Heart right ventricle (tissue), 16 donors: ENCODE results near the gene NUP98. TPM values are rescaled to one million over a fixed set of nuclear protein-coding genes. Genes with fewer than 3 reads are reported as not detected.

Source experiments
- ATAC-seq, 8 donors: fragments of 200-7000 bp; cut with Tn5 transposase; one replicate each; pipeline ENCODE4 v1.9.1; 2020; ENCODE audit warnings: mild to moderate bottlenecking in 8 of 8, moderate library complexity in 8 of 8, moderate number of reproducible peaks in 1 of 8
- DNase-seq, 2 donors: peaks; one replicate each; pipeline ENCODE4 v3.0.0-alpha.2; 2020
- H3K27ac ChIP-seq, 10 donors: fragments of 200-600 bp; sonication (generic) in 2 of 10; one replicate each; pipeline versions ENCODE4 v1.5.0 to v1.8.0; 2020 to 2022; ENCODE audit warnings: mild to moderate bottlenecking in 3 of 10
- H3K27me3 ChIP-seq, 7 donors: fragments of 200-600 bp; one replicate each; pipeline ENCODE4 v1.8.0; 2021 to 2022; ENCODE audit warnings: mild to moderate bottlenecking in 2 of 7
- H3K36me3 ChIP-seq, 9 donors: fragments of 200-600 bp; sonication (generic) in 1 of 9; one replicate each; pipeline versions ENCODE4 v1.5.0 to v1.8.0; 2020 to 2022; ENCODE audit warnings: mild to moderate bottlenecking in 2 of 9
- H3K4me1 ChIP-seq, 9 donors: fragments of 200-600 bp; sonication (generic) in 1 of 9; one replicate each; pipeline versions ENCODE4 v1.5.0 to v1.8.0; 2020 to 2022; ENCODE audit warnings: mild to moderate bottlenecking in 4 of 9
- H3K4me3 ChIP-seq, 10 donors: fragments of 200-600 bp; sonication (generic) in 2 of 10; one replicate each; pipeline versions ENCODE4 v1.5.0 to v1.8.0; 2020 to 2022; ENCODE audit warnings: mild to moderate bottlenecking in 7 of 10, moderate library complexity in 2 of 10
- H3K9me3 ChIP-seq, 11 donors: fragments of 200-600 bp in 10 of 11; sonication (generic) in 2 of 11; one replicate each; pipeline versions ENCODE4 v1.5.0 to v1.8.0; 2013 to 2022; ENCODE audit warnings: mild to moderate bottlenecking in 2 of 11, control low read depth in 1 of 11, moderate library complexity in 1 of 11
- CTCF ChIP-seq, 9 donors: fragments of 200-600 bp; sonication (generic) in 2 of 9; IDR thresholded peaks; one replicate each; pipeline versions ENCODE4 v1.5.0 to v1.8.0; 2021 to 2022; ENCODE audit warnings: antibody characterized with exemption in 9 of 9, mild to moderate bottlenecking in 5 of 9, moderate library complexity in 1 of 9
- WGBS, 2 donors: extraction: QIAGEN DNeasy Blood & Tissue Kit; methylation state at CpG; one replicate each; pipeline ENCODE4 v1.1.7; 2013; ENCODE audit warnings: inconsistent platforms in 1 of 2; 5-methylcytosine and 5-hydroxymethylcytosine counted together
- intact Hi-C, 10 donors: fragments of 100-400 bp; cut with DNase I; formaldehyde crosslinking; loops; one replicate each; pipeline versions ENCODE4 v1.11.1 to v1.14.2; 2022
- polyA plus RNA-seq, 2 donors: library from polyadenylated mRNA; stranded (reverse); fragments of 200-250 nt; gene quantifications; one replicate each; pipeline ENCODE4 v1.2.3, GENCODE V29; 2013
- total RNA-seq, 10 donors: library from RNA; stranded (reverse); fragmentation: NEBNext Ultra II Directional in 3 of 10; extraction: Animal tissue kit (Norgen Biotek cat#: 25700) in 3 of 10; gene quantifications; one replicate each; pipeline versions ENCODE4 v1.2.1 to v1.2.4, GENCODE V29; 2021 to 2023
- donor health status: Arrhythmogenic right ventricular cardiomyopathy.
- donor health status: ischemic (EF 13 %, LVEDD 7.1; RV severe dilation, severe dysfunction).
- donor health status: healthy with polysubstance abuse.
- donor health status: DM: no; HTN: yes; CAD: no.
- donor health status: DM: no; HTN: no; CAD: no.
- donor health status: ischemic (EF 25% LVEDD 6.9; RV normal size, moderate dysfunction).
- donor health status: ischemic (EF 25% LVEDD 5.7; RV mildly dilated, moderate dysfunction).
- donor health status: healthy.
- donor health status: DM: yes; HTN: yes; CAD: no.
- donor health status: Ischemic cardiomyopathy.
- donor health status: ischemic (EF 35%, LVEDD 5.7; RV mildly dilated, moderate dysfunction).
- donor health status: nonischemic (EF 11% LVEDD 7.7; RV severe dilation, severe dysfunction).
- donor health status: DM: yes; HTN: yes; CAD: no.
- donor health status: PGD.
- donor health status: ischemic (EF 29% LVEDD 5.4; RV normal size, mild dysfunction).
- donor health status: nonischemic (EF 23%, LVEDD 6.1; RV moderate dilation, normal function).

Gene NUP98
- total and polyA plus RNA-seq, 12 donors: 11.1 to 65.5 (median 46.0) TPM

- Histone ChIP-seq H3K9me3 (no peaks in the 10 kb centered on the region), H3K27me3 (no peaks in the 10 kb centered on the region), H3K4me3 (peak overlapping the region; percentile 75 to 98 (median 90)), H3K36me3 (no peaks in the 10 kb centered on the region), H3K27ac (peak overlapping the region; percentile 93 to 100 (median 97)), H3K4me1 (peaks cover 11 to 41% (median 36%) of the 10 kb centered on the region in 9 donors)
- DNase-seq: peak; percentile 86 to 87
- WGBS, 2 donors: 24% methylated on average over 44 of the region's 44 CpGs
- intact Hi-C loops: loop anchor here in 5 of 10 donors (1.0 to 5.0 kb wide), 3 partner anchors 34 to 44 kb away; partner anchors contain the start of genes NUP98 (in 4 of the 5) and PGAP2 (in 1 of the 5)
- peak; percentile 68 to 83 (median 78) for ATAC-seq
- TF ChIP-seq CTCF (IDR thresholded peaks at IDR 0.05): peak; percentile 61 to 98 (median 92)
Measured at GRCh38 chr11:3841426-3842350, 44.3 kb upstream of the NUP98 start.

- no peak for TF ChIP-seq CTCF (IDR thresholded peaks at IDR 0.05)
- no peaks in the 10 kb centered on the region for H3K27me3 ChIP-seq
- peaks cover 17 to 49% (median 42%) of the 10 kb centered on the region in 9 donors for H3K4me1 ChIP-seq
- WGBS, 2 donors: 0 to 1% methylated on average over 16 to 42 of the region's 42 CpGs
- no peaks in the 10 kb centered on the region for H3K9me3 ChIP-seq
- H3K36me3 ChIP-seq: peaks cover 0 to 4% (median 0%) of the 10 kb centered on the region in 9 donors
- DNase-seq (peak; percentile 87), ATAC-seq (peak; percentile 85 to 91 (median 88))
- peak within 1 kb of the TSS; percentile 93 to 100 (median 97) for H3K27ac ChIP-seq
- peak within 1 kb of the TSS; percentile 75 to 98 (median 90) for H3K4me3 ChIP-seq
- intact Hi-C loops: loop anchor here in 5 of 10 donors (1.0 to 5.0 kb wide), 3 partner anchors 34 to 44 kb away; partner anchors contain the start of genes NUP98 (in 4 of the 5) and PGAP2 (in 1 of the 5)
Measured at GRCh38 chr11:3840870-3841425, 43.6 kb upstream of the NUP98 start, which contains the start of gene RHOG. Gene RHOG (minus strand): TSS chr11:3840959. CDS start chr11:3828138, 12,821 bp downstream.

- no peak for TF ChIP-seq CTCF (IDR thresholded peaks at IDR 0.05)
- Histone ChIP-seq H3K4me1 (peaks cover 18 to 56% (median 49%) of the 10 kb centered on the region in 9 donors), H3K27ac (peak overlapping the region; percentile 93 to 100 (median 97)), H3K4me3 (peak overlapping the region; percentile 75 to 98 (median 90)), H3K9me3 (no peaks in the 10 kb centered on the region), H3K36me3 (peaks cover 0 to 4% (median 0%) of the 10 kb centered on the region in 9 donors), H3K27me3 (no peaks in the 10 kb centered on the region)
- DNase-seq: peak in 1 of 2 donors; percentile 26
- ATAC-seq: peak in 6 of 8 donors; percentile 4 to 63 (median 38)
- 3 to 5% methylated on average over 46 of the region's 46 CpGs for WGBS, 2 donors
- intact Hi-C loops: loop anchor here in 4 of 10 donors (5.0 kb wide), 2 partner anchors 33 to 43 kb away; partner anchors contain the start of genes NUP98 (in 3 of the 4) and PGAP2 (in 1 of the 4)
Measured at GRCh38 chr11:3840004-3840869, 42.9 kb upstream of the NUP98 start.
